ENCODE data around the gene DAB2. TPM values are rescaled to one million over a fixed set of nuclear protein-coding genes. Genes with fewer than 3 reads are reported as not detected.

The DAB2 gene
- total and polyA plus RNA-seq, 2 experiments from 2014 or later: 266 to 533 TPM

DNA sequence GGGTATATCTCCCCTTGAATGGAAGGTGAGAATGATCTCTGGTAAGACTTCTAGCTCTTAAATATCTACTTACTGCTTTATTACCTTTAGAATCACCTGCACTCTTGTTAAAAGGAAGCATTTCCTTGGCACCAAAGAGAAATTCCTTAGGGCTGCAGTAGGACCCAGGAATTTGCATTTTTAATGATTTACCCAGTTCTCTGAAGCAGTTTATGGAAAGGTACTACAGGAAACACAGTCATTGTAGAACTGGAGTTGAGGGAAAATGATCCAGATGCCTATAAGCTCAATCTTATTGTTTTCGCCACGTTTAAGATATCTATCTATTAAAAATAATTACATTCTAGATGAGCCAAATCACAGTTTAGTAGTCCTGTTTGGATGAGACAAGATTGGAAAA is 51.0 kb downstream of the DAB2 start:
- H3K36me3 ChIP-seq (ENCODE audit: low read depth): peaks cover 97% of the 10 kb centered on the region

GRCh38 chr5:39371367-39371635 is 53.5 kb downstream of the DAB2 start:
- in situ Hi-C loops (cut with MboI): no loop called here
- DNase-seq: no peak
- Histone ChIP-seq H3K4me1 (ENCODE audit: insufficient read depth) (no peaks in the 10 kb centered on the region), H3K9ac (no peak overlapping the region), H3K9me3 (ENCODE audit: low read depth) (no peaks in the 10 kb centered on the region), H2AFZ (no peak overlapping the region), H3K79me2 (ENCODE audit: insufficient read depth) (peaks cover 10% of the 10 kb centered on the region; the same call in 1 of the 2 replicates), H3K27me3 (replicated peaks; ENCODE audit: insufficient read depth) (no peaks in the 10 kb centered on the region), H4K20me1 (ENCODE audit: insufficient read depth) (no peaks in the 10 kb centered on the region; the same call in 1 of the 2 replicates), H3K9me2 (ENCODE audit: insufficient read depth) (no peaks in the 10 kb centered on the region), H3K4me2 (ENCODE audit: unreplicated experiment) (no peak overlapping the region), H3F3A (ENCODE audit: insufficient read depth) (peaks cover 93% of the 10 kb centered on the region), H3K36me3 (ENCODE audit: low read depth) (peaks cover 74% of the 10 kb centered on the region), H3K4me3 (no peak overlapping the region), H3K27ac (peak overlapping the region; percentile 28)
- TF ChIP-seq EZH2phosphoT487 (IDR thresholded peaks at IDR 0.05; ENCODE audit: insufficient read depth, low read depth) (no peak), EZH2 (IDR thresholded peaks at IDR 0.05; ENCODE audit: insufficient read depth, poor library complexity, severe bottlenecking) (no peak)
- 75 to 79% methylated on average over 3 of the region's 3 CpGs for WGBS, 2 experiments (ENCODE audit: low coverage in 1 of 2, low lambda C conversion rate in 2 of 2, missing lambda C conversion rate in 2 of 2)

More for the DNA sequence above, 51.0 kb downstream of the DAB2 start:
- in situ Hi-C loops (cut with MboI): no loop called here
- TF ChIP-seq EZH2 (IDR thresholded peaks at IDR 0.05; ENCODE audit: insufficient read depth, poor library complexity, severe bottlenecking): no peak
- no peak for TF ChIP-seq EZH2phosphoT487 (IDR thresholded peaks at IDR 0.05; ENCODE audit: insufficient read depth, low read depth)
- Histone ChIP-seq H3K27me3 (replicated peaks; ENCODE audit: insufficient read depth) (no peaks in the 10 kb centered on the region), H3K9ac (no peak overlapping the region), H3K4me3 (no peak overlapping the region), H3K79me2 (ENCODE audit: insufficient read depth) (peaks cover 24% of the 10 kb centered on the region; the same call in 1 of the 2 replicates), H2AFZ (no peak overlapping the region), H3K27ac (0 out of 2 replicates have a peak overlapping the region, but pooled peaks have one; percentile 6), H3K9me2 (ENCODE audit: insufficient read depth) (no peaks in the 10 kb centered on the region), H3K4me2 (ENCODE audit: unreplicated experiment) (no peak overlapping the region), H3F3A (ENCODE audit: insufficient read depth) (peaks cover 96% of the 10 kb centered on the region), H3K4me1 (ENCODE audit: insufficient read depth) (no peaks in the 10 kb centered on the region; the same call in 1 of the 2 replicates), H3K9me3 (ENCODE audit: low read depth) (no peaks in the 10 kb centered on the region), H4K20me1 (ENCODE audit: insufficient read depth) (no peaks in the 10 kb centered on the region; the same call in 1 of the 2 replicates)
- DNase-seq: no peak
- 95 to 96% methylated on average over 2 of the region's 2 CpGs for WGBS, 2 experiments (ENCODE audit: low coverage in 1 of 2, low lambda C conversion rate in 2 of 2, missing lambda C conversion rate in 2 of 2)

DNA sequence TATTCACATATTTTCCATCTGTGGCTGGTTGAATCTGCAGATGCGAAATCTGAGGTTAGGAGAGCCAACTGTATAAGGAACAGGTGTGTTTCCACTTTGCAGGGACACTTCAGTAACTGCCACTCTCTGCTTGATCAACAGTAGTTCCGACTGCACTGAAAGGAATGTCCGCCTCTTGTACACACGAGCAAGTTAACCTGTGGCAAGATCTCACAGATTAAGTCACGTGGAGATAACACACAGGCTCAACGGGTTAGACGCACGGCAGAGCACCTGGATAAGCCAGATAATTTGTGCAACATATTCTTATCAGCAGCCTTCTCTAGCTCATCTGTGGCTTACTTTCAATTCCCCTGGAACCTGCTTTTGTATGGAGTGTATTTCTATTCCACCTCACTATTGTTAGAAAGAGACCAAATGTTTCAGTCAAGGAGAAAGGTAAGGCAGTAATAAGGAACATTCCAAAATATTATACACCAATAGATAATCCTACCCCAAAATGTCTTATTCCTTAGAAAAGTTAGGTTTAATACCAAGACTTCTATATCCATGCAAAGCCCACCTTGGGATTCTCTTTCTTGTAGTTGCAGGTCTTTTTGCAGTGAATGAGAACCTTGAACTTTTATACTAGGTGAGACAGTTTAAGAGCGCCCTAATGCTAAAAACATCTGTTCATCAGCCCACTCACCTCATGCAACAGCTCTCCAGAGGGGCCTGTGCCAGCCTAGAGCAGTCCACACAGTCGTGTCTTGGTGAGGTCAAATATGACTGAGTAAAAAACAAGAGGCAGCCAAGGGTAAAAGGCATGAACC is 54.0 kb downstream of the DAB2 start:
- no peak overlapping the region for H3K4me3 ChIP-seq
- H3K9me3 ChIP-seq (ENCODE audit: low read depth): no peaks in the 10 kb centered on the region
- peak overlapping the region; percentile 28 for H3K27ac ChIP-seq
- peaks cover 5% of the 10 kb centered on the region; the same call in 1 of the 2 replicates for H3K79me2 ChIP-seq (ENCODE audit: insufficient read depth)
- DNase-seq: peak; percentile 46
- no peaks in the 10 kb centered on the region for H3K27me3 ChIP-seq (replicated peaks; ENCODE audit: insufficient read depth)
- no peaks in the 10 kb centered on the region for H3K4me1 ChIP-seq (ENCODE audit: insufficient read depth)
- no peak overlapping the region for H3K9ac ChIP-seq
- TF ChIP-seq EZH2 (IDR thresholded peaks at IDR 0.05; ENCODE audit: insufficient read depth, poor library complexity, severe bottlenecking): no peak
- TF ChIP-seq EZH2phosphoT487 (IDR thresholded peaks at IDR 0.05; ENCODE audit: insufficient read depth, low read depth): no peak
- peaks cover 93% of the 10 kb centered on the region for H3F3A ChIP-seq (ENCODE audit: insufficient read depth)
- no peaks in the 10 kb centered on the region; the same call in 1 of the 2 replicates for H4K20me1 ChIP-seq (ENCODE audit: insufficient read depth)
- H3K9me2 ChIP-seq (ENCODE audit: insufficient read depth): no peaks in the 10 kb centered on the region
- no peak overlapping the region for H3K4me2 ChIP-seq (ENCODE audit: unreplicated experiment)
- peaks cover 68% of the 10 kb centered on the region for H3K36me3 ChIP-seq (ENCODE audit: low read depth)
- in situ Hi-C loops (cut with MboI): no loop called here
- 73 to 74% methylated on average over 10 of the region's 10 CpGs for WGBS, 2 experiments (ENCODE audit: low coverage in 1 of 2, low lambda C conversion rate in 2 of 2, missing lambda C conversion rate in 2 of 2)
- H2AFZ ChIP-seq: no peak overlapping the region

DNA sequence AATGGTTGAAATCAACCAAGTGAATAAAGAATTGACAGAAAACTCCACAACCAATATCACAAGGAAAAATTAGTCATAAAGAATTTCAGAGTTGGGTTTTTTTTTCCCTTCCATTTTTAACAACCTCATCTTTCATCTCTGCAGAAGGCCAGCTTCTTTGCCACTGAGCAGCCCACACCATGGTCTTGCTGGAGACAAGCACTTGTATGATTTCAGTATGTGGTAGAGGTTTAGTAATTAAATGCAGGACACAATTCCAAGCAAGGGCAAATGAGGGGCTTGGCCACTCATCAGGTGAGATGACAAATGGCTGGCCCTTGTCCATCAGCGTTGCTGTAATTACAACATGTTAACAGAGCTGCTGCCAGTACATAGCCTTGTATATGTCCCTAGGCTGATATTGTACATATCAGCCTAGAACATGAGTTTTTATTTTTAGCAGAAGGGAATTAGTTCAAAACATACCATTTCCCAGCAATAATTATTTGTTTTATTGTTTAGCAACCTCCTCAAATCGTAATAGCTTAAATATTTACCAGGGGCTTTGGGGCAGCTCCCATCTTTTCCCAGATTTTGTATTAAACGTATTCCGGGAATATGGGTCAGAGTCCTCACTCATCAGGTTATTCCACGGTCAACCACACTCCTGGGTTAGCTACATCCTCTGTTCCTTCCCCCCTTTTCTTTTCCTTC is 55.5 kb downstream of the DAB2 start:
- WGBS, 2 experiments (ENCODE audit: low coverage in 1 of 2, low lambda C conversion rate in 2 of 2, missing lambda C conversion rate in 2 of 2): 37 to 44% methylated on average over 5 of the region's 5 CpGs
- DNase-seq: peak; percentile 45

More for the DNA sequence above, 55.5 kb downstream of the DAB2 start:
- Histone ChIP-seq H3K4me1 (ENCODE audit: insufficient read depth) (no peaks in the 10 kb centered on the region), H3K9ac (peak overlapping the region; percentile 21; the same call in 1 of the 2 replicates), H3K9me3 (ENCODE audit: low read depth) (no peaks in the 10 kb centered on the region), H3K27ac (peak overlapping the region; percentile 33), H3K4me2 (ENCODE audit: unreplicated experiment) (no peak overlapping the region), H3F3A (ENCODE audit: insufficient read depth) (peaks cover 95% of the 10 kb centered on the region), H2AFZ (no peak overlapping the region), H3K9me2 (ENCODE audit: insufficient read depth) (no peaks in the 10 kb centered on the region), H3K36me3 (ENCODE audit: low read depth) (peaks cover 53% of the 10 kb centered on the region), H3K27me3 (replicated peaks; ENCODE audit: insufficient read depth) (no peaks in the 10 kb centered on the region), H3K4me3 (no peak overlapping the region), H3K79me2 (ENCODE audit: insufficient read depth) (0 out of 2 replicates have a peak, but pooled peaks cover 2% of the 10 kb centered on the region), H4K20me1 (ENCODE audit: insufficient read depth) (no peaks in the 10 kb centered on the region; the same call in 1 of the 2 replicates)
- TF ChIP-seq EZH2 (IDR thresholded peaks at IDR 0.05; ENCODE audit: insufficient read depth, poor library complexity, severe bottlenecking): no peak
- no peak for TF ChIP-seq EZH2phosphoT487 (IDR thresholded peaks at IDR 0.05; ENCODE audit: insufficient read depth, low read depth)
- in situ Hi-C loops (cut with MboI): no loop called here
